Measurements from ENCODE around the gene SUFU.

GRCh38 chr10:102644646-102645387 is 141.0 kb downstream of the SUFU start:
- TF ChIP-seq CTCF (IDR thresholded peaks at IDR 0.05) (peak; percentile 16 to 72 (median 61)), POLR2A (IDR thresholded peaks at IDR 0.05) (peak in 1 of 2 donors; percentile 58)
